GM19023 (cell line): ENCODE data around the gene PPM1L.

Source experiments
- ATAC-seq: cut with Tn5 transposase; IDR thresholded peaks from one replicate; pipeline ENCODE4 v1.9.1; 2021; ENCODE audit warnings: mild to moderate bottlenecking, moderate library complexity; ENCODE audit not compliant: unreplicated experiment

The PPM1L gene

GRCh38 chr3:160842021-160843005, 86.3 kb downstream of the PPM1L start:
- ATAC-seq: no peak

- no peak for ATAC-seq
Observed at GRCh38 chr3:160851629-160852210, 95.7 kb downstream of the PPM1L start.

GRCh38 chr3:160852856-160853255, 96.8 kb downstream of the PPM1L start:
- ATAC-seq: no peak

- no peak for ATAC-seq
Observed at GRCh38 chr3:160856450-160856849, 100.4 kb downstream of the PPM1L start.

- no peak for ATAC-seq
Observed at GRCh38 chr3:160857476-160858119, 101.6 kb downstream of the PPM1L start.

GRCh38 chr3:160860346-160860745, 104.3 kb downstream of the PPM1L start:
- ATAC-seq: no peak

GRCh38 chr3:160869825-160870224, 113.8 kb downstream of the PPM1L start:
- ATAC-seq: no peak

- ATAC-seq: no peak
Observed at GRCh38 chr3:160870327-160870726, 114.3 kb downstream of the PPM1L start.

GRCh38 chr3:160874736-160875135, 118.7 kb downstream of the PPM1L start:
- ATAC-seq: no peak

GRCh38 chr3:160876643-160877042, 120.6 kb downstream of the PPM1L start:
- ATAC-seq: no peak

- no peak for ATAC-seq
Observed at GRCh38 chr3:160879859-160880258, 123.8 kb downstream of the PPM1L start.

- no peak for ATAC-seq
Observed at GRCh38 chr3:160883373-160883772, 127.3 kb downstream of the PPM1L start.

- peak; percentile 50 for ATAC-seq
Observed at GRCh38 chr3:160885791-160886286, 129.8 kb downstream of the PPM1L start.

- ATAC-seq: peak; percentile 89
Observed at GRCh38 chr3:160886421-160886820, 130.4 kb downstream of the PPM1L start.

GRCh38 chr3:160893207-160893606, 137.2 kb downstream of the PPM1L start:
- no peak for ATAC-seq

- no peak for ATAC-seq
Observed at GRCh38 chr3:160904691-160905090, 148.7 kb downstream of the PPM1L start.

GRCh38 chr3:160906646-160907045, 150.6 kb downstream of the PPM1L start:
- ATAC-seq: no peak

- no peak for ATAC-seq
Observed at GRCh38 chr3:160909917-160910316, 153.9 kb downstream of the PPM1L start.

- ATAC-seq: no peak
Observed at GRCh38 chr3:160911411-160911810, 155.4 kb downstream of the PPM1L start.

GRCh38 chr3:160916472-160916871, 160.4 kb downstream of the PPM1L start:
- ATAC-seq: no peak

- no peak for ATAC-seq
Observed at GRCh38 chr3:160919942-160920341, 163.9 kb downstream of the PPM1L start.
